H1 (cell line): Measurements from ENCODE around the gene JUP. TPM values are rescaled to one million over a fixed set of nuclear protein-coding genes. Genes with fewer than 3 reads are reported as not detected.

Experiments
- CHD7 ChIP-seq: fragments of 300-600 bp; sonication (generic); IDR thresholded peaks from 2 replicates; pipeline ENCODE4 v1.7.1; 2012; ENCODE audit warnings: low read length, moderate library complexity, mild to moderate bottlenecking, inconsistent platforms; ENCODE audit not compliant: insufficient replicate concordance
- CREB1 ChIP-seq: IDR thresholded peaks from 2 replicates; pipeline ENCODE4 v1.6.1; 2012; ENCODE audit warnings: inconsistent platforms
- EP300 ChIP-seq, 2 experiments: IDR thresholded peaks; 1 replicate in 1 of 2; 2 replicates in 1 of 2; pipeline ENCODE4 v1.6.1; 2011 to 2012; ENCODE audit warnings: low read depth in 2 of 2, low read length in 2 of 2, mild to moderate bottlenecking in 2 of 2, borderline replicate concordance in 1 of 2, inconsistent platforms in 1 of 2, moderate library complexity in 1 of 2
- HDAC6 ChIP-seq: IDR thresholded peaks from one replicate; pipeline ENCODE4 v1.7.1; 2012; ENCODE audit warnings: low read depth, mild to moderate bottlenecking, inconsistent platforms, low read length, moderate library complexity
- JUN ChIP-seq: IDR thresholded peaks from 2 replicates; pipeline ENCODE4 v1.6.1; 2011; ENCODE audit warnings: low read depth, mild to moderate bottlenecking, improper control_type of control experiment, low read length
- POLR2AphosphoS5 ChIP-seq: IDR thresholded peaks from 2 replicates; pipeline ENCODE4 v1.6.1; 2011; ENCODE audit warnings: low read depth, low read length
- RAD21 ChIP-seq, 2 experiments: IDR thresholded peaks in 1 of 2; conservative IDR thresholded peaks in 1 of 2; 2 replicates each; pipeline ENCODE4 v1.6.1; 2011; ENCODE audit warnings: low read depth in 2 of 2, low read length in 2 of 2, improper control_type of control experiment in 1 of 2, inconsistent platforms in 1 of 2, mild to moderate bottlenecking in 1 of 2, moderate library complexity in 1 of 2
- RNF2 ChIP-seq: fragments of 200-900, 300-1000 bp; sonication (generic); IDR thresholded peaks from 2 replicates; pipeline ENCODE4 v1.7.1; 2016; ENCODE audit warnings: borderline replicate concordance, low read depth, mild to moderate bottlenecking, antibody characterized with exemption, low read length; ENCODE audit not compliant: poor library complexity, severe bottlenecking; ENCODE audit errors: missing control alignments
- SP4 ChIP-seq: IDR thresholded peaks from 2 replicates; pipeline ENCODE4 v1.6.1; 2012; ENCODE audit warnings: low read length, inconsistent platforms
- polyA plus RNA-seq, 7 experiments: library from polyadenylated mRNA; depleted of rRNA in 3 of 7; stranded (reverse) in 5 of 7; unstranded in 2 of 7; fragments of >200 nt in 5 of 7; fragments of 200-250 nt in 2 of 7; gene quantifications; 1 replicate in 5 of 7; 2 replicates in 1 of 7; 4 replicates in 1 of 7; pipeline versions ENCODE4 v1.2.1 to v1.2.3, GENCODE V29; 2011 to 2013; ENCODE audit warnings: missing spikeins in 2 of 7, mixed read lengths in 2 of 7
- total RNA-seq: library from RNA; stranded (reverse); fragmentation: NEBNext Ultra II Directional; extraction: Animal tissue kit (Norgen Biotek cat#: 25700); gene quantifications from 2 replicates; pipeline ENCODE4 v1.2.1, GENCODE V29; 2021

The JUP gene
- total and polyA plus RNA-seq, 2 of the 8 experiments (the other 6 are each of a cell fraction or from before 2014, with no cell fraction given), result 62.8 to 102 TPM

DNA sequence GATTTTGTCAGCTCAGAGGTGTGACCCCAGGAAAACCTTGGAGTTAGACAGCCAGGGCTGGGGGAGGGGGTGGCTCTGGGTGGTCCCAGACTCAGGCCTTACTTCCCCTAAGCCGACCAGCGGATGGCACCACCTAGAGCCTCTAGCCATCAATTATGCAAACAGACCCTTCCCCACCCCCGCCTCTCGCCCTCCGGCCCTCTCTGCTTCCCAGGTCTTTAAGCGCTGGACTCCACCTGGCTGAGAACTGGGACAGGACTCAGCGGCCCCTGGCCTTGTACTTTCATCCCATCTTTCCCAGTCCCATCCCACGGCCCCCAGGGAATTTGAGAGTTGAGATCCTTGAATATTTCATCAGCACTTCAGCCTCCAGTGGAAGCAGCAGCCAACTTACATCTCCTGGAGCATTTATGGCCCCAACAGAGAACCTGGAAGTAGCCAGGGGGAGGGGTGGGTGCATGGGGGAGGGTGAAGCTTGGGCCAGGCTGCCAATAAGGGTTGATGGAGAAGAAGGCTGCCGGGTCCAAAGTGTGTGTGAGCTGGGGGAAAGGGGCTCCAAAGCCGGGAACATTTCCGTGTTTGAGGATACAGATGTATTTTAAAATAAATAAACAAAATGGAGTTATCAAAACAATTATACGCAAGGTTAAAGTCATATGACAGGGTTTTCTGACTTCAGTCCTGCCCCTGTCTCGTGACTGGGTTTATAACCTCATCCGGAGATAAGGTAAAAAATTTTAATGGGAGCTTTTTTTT, 7.5 kb upstream of the JUP start (continued):
- TF ChIP-seq JUN, result no peak
- TF ChIP-seq RAD21 (IDR thresholded peaks at IDR 0.05 in 1 of 2, conservative IDR thresholded peaks at IDR 0.05 in 1 of 2; ENCODE audit: low read depth in 2 of 2, low read length in 2 of 2), result peak; percentile 23 to 42; a peak in 2 of 4 replicates
- TF ChIP-seq EP300 (IDR thresholded peaks at IDR 0.05; ENCODE audit: borderline replicate concordance in 1 of 2, low read depth in 2 of 2, low read length in 2 of 2), result peak in 1 of 2 experiments; percentile 43; a peak in 1 of 3 replicates
- no peak for TF ChIP-seq CREB1
- TF ChIP-seq POLR2AphosphoS5, result peak; percentile 52
- TF ChIP-seq HDAC6, result no peak
- TF ChIP-seq CHD7, result no peak
- TF ChIP-seq RNF2, result no peak
- no peak for TF ChIP-seq SP4
